Osteoblast (primary cell): ENCODE measurements around the gene TIGD4. TPM values are rescaled to one million over a fixed set of nuclear protein-coding genes. Genes with fewer than 3 reads are reported as not detected.

Experiments used
- DNase-seq: peaks from one replicate; pipeline ENCODE4 v3.0.0; 2011; ENCODE audit warnings: low spot score, mixed read lengths; ENCODE audit not compliant: insufficient read length; ENCODE audit errors: missing footprints
- H2AFZ ChIP-seq: 2 replicates; pipeline ENCODE4 v1.6.0; 2011; ENCODE audit warnings: mild to moderate bottlenecking, low read length
- H3K27ac ChIP-seq: 2 replicates; pipeline ENCODE4 v1.5.1; 2011; ENCODE audit warnings: mild to moderate bottlenecking, low read depth, low read length, moderate library complexity
- H3K27me3 ChIP-seq: 2 replicates; pipeline ENCODE4 v1.6.0; 2012; ENCODE audit warnings: mild to moderate bottlenecking, control low read depth, inconsistent platforms, low read length, moderate library complexity; ENCODE audit not compliant: insufficient read depth
- H3K36me3 ChIP-seq: 2 replicates; pipeline ENCODE4 v1.5.1; 2011; ENCODE audit warnings: mild to moderate bottlenecking, low read length, control low read depth, moderate library complexity; ENCODE audit not compliant: insufficient read depth
- H3K4me1 ChIP-seq: 2 replicates; pipeline ENCODE4 v1.5.1; 2011; ENCODE audit warnings: mild to moderate bottlenecking, low read length, control low read depth, moderate library complexity; ENCODE audit not compliant: insufficient read depth
- H3K4me2 ChIP-seq: 2 replicates; pipeline ENCODE4 v1.6.0; 2011; ENCODE audit warnings: mild to moderate bottlenecking, low read length; ENCODE audit not compliant: insufficient read depth
- H3K4me3 ChIP-seq: fragments of 200-600 bp; sonication (generic); 3 replicates; pipeline ENCODE4 v1.5.1; 2012; ENCODE audit warnings: mild to moderate bottlenecking, low read length, inconsistent platforms; ENCODE audit not compliant: insufficient read depth
- H3K79me2 ChIP-seq: 2 replicates; pipeline ENCODE4 v1.6.0; 2012; ENCODE audit warnings: mild to moderate bottlenecking, low read length, control low read depth, inconsistent platforms; ENCODE audit not compliant: insufficient read depth
- H3K9me3 ChIP-seq: 2 replicates; pipeline ENCODE4 v1.5.1; 2011; ENCODE audit warnings: low read depth, low read length, control low read depth
- H4K20me1 ChIP-seq: 2 replicates; pipeline ENCODE4 v1.6.0; 2012; ENCODE audit warnings: mild to moderate bottlenecking, low read length, control low read depth; ENCODE audit not compliant: insufficient read depth
- CTCF ChIP-seq: IDR thresholded peaks from 2 replicates; pipeline ENCODE4 v1.5.1; 2011; ENCODE audit warnings: mild to moderate bottlenecking, low read depth, low read length, moderate library complexity; ENCODE audit errors: extremely low read depth
- total RNA-seq: library from RNA; depleted of rRNA; stranded (reverse); fragments of >200 nt; gene quantifications from 2 replicates; pipeline ENCODE4 v1.2.3, GENCODE V29; 2012

TIGD4 gene
- total RNA-seq, 1 donor, result 0.36 TPM

- Histone ChIP-seq H3K4me1 (peaks cover 16% of the 10 kb centered on the region), H3K27me3 (peaks cover 16% of the 10 kb centered on the region), H3K36me3 (no peaks in the 10 kb centered on the region), H4K20me1 (peaks cover 10% of the 10 kb centered on the region), H2AFZ (no peak overlapping the region), H3K4me3 (no peak overlapping the region), H3K27ac (no peak overlapping the region), H3K4me2 (no peak overlapping the region), H3K79me2 (peaks cover 25% of the 10 kb centered on the region), H3K9me3 (no peaks in the 10 kb centered on the region)
- DNase-seq, result no peak
- TF ChIP-seq CTCF, result no peak
Observed at GRCh38 chr4:152777488-152777887, 2.0 kb downstream of the TIGD4 start.

- Histone ChIP-seq H3K36me3 (no peaks in the 10 kb centered on the region), H3K27ac (no peak overlapping the region), H3K79me2 (peaks cover 14% of the 10 kb centered on the region), H3K4me1 (peaks cover 12% of the 10 kb centered on the region), H3K27me3 (peaks cover 16% of the 10 kb centered on the region), H2AFZ (no peak overlapping the region), H3K4me3 (no peak overlapping the region), H3K4me2 (no peak overlapping the region), H3K9me3 (no peaks in the 10 kb centered on the region), H4K20me1 (no peaks in the 10 kb centered on the region)
- no peak for DNase-seq
- no peak for TF ChIP-seq CTCF
Observed at GRCh38 chr4:152776352-152776751, 3.2 kb downstream of the TIGD4 start.

- Histone ChIP-seq H3K36me3 (no peaks in the 10 kb centered on the region), H3K9me3 (no peaks in the 10 kb centered on the region), H3K27ac (no peak overlapping the region), H3K79me2 (no peaks in the 10 kb centered on the region), H3K4me3 (no peak overlapping the region), H3K4me2 (no peak overlapping the region), H2AFZ (no peak overlapping the region), H3K27me3 (peaks cover 22% of the 10 kb centered on the region), H3K4me1 (peaks cover 4% of the 10 kb centered on the region), H4K20me1 (no peaks in the 10 kb centered on the region)
- no peak for DNase-seq
- TF ChIP-seq CTCF, result no peak
Observed at GRCh38 chr4:152773953-152774352, 5.6 kb downstream of the TIGD4 start.

GRCh38 chr4:152773339-152773738 lies 6.2 kb downstream of the TIGD4 start:
- Histone ChIP-seq H3K79me2 (no peaks in the 10 kb centered on the region), H3K4me2 (no peak overlapping the region), H3K27me3 (peaks cover 22% of the 10 kb centered on the region), H3K9me3 (no peaks in the 10 kb centered on the region), H3K4me1 (no peaks in the 10 kb centered on the region), H3K4me3 (no peak overlapping the region), H2AFZ (no peak overlapping the region), H4K20me1 (no peaks in the 10 kb centered on the region), H3K27ac (no peak overlapping the region), H3K36me3 (no peaks in the 10 kb centered on the region)
- no peak for DNase-seq
- no peak for TF ChIP-seq CTCF
